GM21825 (cell line): ENCODE data around the gene NR1D1.

Source experiments
- ATAC-seq: cut with Tn5 transposase; IDR thresholded peaks from one replicate; pipeline ENCODE4 v1.9.1; 2021; ENCODE audit warnings: mild to moderate bottlenecking, moderate library complexity; ENCODE audit not compliant: unreplicated experiment

Gene NR1D1

DNA sequence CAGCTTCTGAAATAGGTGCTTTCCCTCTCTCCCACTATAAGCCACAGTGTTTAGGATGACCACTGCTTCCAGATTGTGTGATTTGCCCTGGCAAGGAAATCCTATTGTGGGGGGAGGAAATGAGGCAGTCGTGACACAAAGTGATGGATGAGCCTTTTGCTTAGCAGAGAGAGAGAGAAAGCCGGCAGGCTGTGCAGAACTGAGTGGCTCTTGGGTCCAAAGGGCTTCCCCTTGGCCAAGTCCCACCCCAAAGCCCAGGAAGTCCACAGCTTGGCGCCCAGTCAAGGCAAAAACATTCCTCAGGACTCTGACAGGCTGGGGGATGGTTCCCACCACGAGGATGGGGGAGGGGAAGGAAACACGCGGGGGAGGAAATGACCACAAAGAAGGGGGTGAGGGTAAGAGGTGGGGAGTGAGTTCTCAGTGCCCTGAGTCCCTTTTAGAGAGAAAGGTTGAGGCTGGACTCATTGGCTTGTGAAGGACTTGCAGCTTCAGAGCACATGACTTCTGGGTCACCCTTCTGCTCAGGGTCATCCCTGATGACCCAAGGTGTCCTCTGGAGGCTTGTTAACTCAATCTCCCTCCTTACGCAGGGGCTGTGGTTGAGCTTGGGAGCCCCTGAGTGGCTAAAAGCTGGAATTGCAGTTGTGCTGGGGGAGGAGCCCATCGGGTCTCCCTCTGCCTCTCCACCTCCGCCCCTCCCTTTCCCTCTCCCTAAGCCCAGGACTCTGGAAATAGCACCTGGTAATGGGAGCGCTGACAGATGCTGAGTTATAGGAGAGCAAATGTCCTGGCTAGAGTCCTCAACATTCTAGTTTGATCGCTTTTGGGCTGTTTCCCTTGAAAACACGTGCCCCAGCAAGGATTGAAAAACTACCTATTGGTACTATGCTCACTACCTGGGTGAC, 11.1 kb upstream of the NR1D1 start:
- no peak for ATAC-seq

GRCh38 chr17:40110026-40110845, 9.8 kb upstream of the NR1D1 start:
- ATAC-seq, result no peak

- ATAC-seq, result no peak
Observed at GRCh38 chr17:40108970-40109824, 8.8 kb upstream of the NR1D1 start.

DNA sequence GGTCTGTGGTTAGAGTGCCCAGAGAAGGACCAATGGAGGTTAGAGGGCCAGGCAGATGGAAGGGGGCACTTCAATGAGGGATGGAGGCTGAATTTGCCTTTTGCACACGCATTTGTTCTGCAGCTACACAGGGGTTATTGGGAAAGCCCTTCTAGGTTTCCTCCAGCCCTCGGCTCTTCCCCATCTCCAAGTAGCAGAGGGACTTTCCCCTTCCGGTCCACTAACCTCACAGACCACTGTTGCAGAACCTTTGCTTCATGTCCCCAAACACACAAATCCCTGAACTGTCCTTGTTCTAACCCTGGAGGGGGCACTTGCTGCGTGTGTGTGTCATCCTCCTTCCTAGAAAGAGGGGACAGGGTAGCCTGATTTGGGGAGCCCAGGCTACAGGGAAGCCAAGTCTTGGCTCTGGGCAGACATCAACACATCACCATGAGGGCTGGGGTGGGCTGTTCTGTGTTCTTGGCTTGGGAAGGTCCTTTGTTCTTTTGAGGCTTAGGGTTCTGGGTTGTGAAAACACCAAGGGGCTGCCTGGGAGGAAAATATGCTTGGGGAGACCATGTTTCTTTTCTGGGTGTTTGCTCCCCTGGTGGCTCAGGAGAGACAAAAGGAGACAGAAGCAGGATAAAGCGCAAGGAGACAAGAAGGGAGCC, 7.3 kb upstream of the NR1D1 start:
- ATAC-seq, result no peak

DNA sequence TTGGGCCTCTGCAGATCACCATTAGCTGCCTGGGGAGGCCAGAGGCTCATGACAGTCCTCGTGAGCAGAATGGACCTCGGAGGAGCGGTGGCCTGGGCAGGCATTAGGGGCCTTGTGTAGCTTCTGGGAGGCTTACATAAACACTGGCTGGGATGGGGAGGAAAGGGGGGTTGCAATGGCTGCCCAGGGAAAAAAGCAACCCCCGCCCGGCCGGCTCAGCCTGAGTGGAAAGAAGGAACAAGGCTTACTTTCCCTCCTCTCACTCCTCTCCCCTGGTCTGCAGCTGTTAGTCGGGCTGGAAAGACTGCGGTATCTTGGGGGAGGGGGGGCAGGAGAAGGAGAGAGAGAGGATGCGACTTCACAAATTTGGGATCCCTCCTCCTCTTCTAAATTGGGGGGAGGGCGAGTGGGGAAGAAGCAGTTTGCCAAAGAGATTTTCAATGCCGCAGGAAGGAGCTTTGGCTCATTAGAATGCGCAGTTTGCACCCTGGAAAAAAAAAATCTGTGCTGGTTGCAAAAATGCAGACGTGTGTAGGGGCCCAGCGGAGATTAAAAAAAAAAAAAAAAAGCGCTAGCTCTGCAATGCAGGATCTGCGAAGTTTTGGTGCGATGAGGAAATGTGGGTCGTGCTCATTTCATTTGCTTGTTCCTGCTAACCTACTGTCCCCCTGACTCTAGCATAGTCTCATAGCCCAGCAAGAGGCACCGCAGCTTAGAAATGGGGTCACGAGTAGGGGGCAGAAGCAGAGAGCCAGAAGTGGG, 6.6 kb upstream of the NR1D1 start:
- ATAC-seq, result no peak

- ATAC-seq, result no peak
Observed at GRCh38 chr17:40105861-40106759, 5.7 kb upstream of the NR1D1 start.

DNA sequence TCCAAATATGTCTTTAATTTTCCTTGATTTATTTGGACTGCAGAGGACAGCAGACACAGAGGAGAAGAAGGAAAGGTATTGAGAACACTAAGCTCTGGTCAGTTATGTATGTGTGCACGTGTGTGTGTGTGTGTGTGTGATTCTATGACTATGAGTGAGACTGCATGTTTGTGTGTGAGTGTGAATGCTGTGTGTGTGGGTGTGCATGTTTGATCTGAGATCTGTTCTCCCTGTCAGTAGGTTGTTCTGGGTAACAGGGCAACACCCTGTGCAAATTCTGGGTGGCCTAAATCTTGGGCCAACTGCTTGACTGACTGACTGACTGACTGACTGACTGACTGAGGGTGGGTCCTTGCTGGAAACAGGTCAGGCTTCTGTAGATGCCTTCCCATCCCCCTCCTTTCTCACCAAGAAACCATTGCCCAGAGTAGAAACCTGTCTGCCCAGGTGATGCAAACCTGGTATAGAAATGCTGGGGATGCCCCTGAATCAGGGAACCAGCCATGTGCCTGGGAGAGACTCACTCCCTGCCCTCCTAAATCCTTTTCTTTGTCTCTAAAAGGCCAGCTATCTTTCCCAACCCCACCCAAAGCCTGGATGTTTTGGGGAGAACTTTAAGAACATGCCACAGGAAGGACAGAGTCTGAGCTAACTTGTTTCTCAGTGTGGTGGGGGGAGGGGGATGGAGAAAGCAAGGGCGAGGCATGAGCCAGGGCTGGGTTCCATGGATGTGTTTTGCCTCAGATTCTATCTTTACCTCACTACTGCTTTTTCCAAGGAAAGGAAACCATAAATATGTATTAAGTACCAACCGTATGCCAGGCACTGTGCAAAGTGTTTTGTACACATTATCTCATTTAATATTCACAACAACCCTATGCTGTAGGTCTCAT, 4.5 kb upstream of the NR1D1 start:
- no peak for ATAC-seq

DNA sequence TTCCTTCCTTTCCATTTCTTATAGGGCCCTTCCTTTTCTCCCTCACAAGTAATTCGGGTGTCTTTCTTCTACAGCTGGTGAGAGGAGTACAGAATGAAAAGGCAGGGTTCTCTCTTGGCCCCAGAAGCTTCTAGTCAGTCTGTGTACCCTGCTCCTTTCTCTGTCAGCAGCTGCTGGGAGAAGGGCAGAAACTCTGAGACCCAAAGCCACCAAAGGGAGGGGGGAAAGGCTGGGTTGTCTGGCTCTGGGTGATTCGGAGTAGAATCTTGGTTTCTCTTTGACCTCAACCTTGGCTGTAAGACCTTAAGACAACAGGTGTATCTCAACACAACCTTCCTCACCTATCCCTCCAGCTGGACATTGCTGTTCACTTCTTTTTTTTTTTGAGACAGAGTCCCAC, 3.3 kb upstream of the NR1D1 start:
- ATAC-seq, result no peak

DNA sequence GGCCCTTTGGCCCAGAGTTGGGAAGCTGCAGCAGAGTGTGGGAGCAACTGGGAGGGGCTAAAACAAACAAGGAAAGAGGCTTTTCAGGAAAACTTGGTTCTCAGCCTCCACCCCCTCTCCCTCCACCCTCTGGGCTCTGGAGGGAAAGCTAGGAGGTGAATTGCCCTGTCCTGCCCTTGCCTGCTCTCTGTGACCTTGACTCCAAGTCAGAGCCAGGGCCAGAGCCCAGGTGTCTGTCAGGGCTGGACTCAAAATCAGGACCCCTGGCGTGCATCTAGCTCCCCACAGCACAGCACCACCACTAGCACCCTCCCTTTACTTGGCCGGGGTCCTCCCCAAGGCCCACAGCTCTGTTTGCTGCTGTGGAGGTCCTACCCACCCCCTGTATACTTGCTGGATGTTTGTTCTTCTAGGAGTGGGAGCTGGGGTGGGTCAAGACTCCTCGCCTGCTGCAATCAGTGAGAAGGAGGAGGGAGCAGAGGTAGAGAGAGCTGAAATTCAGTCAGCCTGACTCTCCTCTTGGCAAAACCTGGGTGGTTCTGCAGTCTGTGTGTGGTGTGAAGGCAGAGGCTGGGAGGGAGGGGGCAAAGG, 2.8 kb upstream of the NR1D1 start:
- ATAC-seq, result no peak

- ATAC-seq, result no peak
Observed at GRCh38 chr17:40101367-40102210, 1.2 kb upstream of the NR1D1 start.

GRCh38 chr17:40100669-40101366, 429 bp upstream of the NR1D1 start:
- ATAC-seq, result no peak

DNA sequence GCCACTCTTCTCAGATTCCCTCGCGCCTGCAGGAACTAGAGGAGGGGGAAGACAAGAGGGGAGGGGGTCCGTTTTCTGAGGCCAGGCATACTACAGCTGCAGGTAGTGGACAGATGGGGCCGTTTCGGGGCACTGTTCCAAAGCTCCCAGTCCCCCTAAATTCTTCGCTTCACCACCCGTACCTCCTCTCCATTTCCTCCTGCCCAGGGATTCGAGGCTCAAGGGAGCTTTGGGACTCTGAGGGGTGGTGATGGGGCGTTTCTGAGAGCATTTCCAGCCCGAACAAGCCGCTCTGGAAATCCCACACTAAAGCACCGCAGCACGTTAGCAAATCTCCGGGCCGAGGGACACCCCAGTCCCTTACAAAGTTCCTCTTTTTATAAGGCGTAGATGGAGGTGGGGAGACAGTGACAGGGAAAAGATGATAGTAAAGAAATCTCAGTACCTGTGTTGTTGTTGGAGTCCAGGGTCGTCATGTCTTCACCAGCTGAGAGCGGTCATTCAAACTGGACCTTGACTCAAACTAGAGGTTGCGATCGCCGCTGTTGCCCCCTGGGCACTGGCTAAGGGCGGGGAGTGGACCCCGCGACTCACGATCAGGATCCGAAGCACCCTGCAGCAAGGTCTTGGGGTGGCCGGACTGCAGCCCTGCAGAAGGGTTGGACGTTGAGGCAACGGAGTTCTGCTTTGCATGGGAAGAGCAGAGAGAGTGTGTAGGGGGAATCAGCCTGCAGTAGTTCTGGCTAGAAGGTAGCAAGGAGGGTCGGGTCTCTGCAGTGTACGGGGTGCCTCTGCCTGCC, 570 bp downstream of the NR1D1 start:
- ATAC-seq, result no peak

DNA sequence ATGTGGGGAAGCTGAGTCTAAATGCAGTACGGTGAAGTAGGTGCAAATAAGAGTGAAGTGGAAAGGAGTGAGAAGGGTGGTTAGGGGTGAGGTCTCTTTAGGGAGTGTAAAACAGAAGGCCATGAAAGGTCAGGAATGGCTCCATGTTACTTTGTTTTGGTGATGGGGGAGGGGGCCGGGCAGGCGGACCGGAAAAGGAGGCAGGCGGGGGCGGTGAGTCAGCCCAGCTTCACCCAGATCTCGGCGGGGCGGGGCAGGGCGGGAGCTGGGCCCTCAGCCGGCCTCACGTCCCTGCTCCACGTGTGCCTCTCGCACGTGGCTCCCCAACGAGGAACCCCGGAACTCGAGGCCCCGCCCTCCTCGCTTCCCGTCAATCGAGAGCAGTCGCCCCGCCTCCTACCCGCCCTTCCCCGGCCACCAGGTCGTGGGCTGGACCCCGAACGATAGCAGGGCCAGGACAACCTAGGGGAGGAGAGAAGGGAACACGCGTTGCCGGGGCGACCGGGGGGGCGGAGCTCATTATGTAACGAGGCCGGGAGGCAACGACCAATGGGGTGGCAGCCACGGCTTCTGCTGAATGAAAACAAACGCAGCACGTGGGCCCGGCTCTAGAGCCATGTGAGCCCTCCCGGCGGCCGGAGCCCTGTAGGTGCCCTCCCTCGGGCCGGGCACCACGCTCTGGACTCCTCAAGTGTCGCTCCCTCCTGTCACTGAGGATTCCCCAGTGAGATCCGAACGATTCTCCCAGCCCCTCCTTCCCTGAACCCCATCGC, 1.4 kb downstream of the NR1D1 start:
- ATAC-seq, result peak; percentile 46
